Lung (tissue), 12 donors: ENCODE data around the gene AHRR. TPM values are rescaled to one million over a fixed set of nuclear protein-coding genes. Genes with fewer than 3 reads are reported as not detected.
"Not testable (repeated sequence)": the region's sequence is repeated elsewhere in the genome, so short reads cannot be mapped to it uniquely, and the experiment has no call there.

ENCODE experiments used
- ATAC-seq: fragments of 200-7000 bp; cut with Tn5 transposase; one replicate; pipeline ENCODE4 v1.9.1; 2020; ENCODE audit warnings: moderate number of reproducible peaks; ENCODE audit not compliant: insufficient read depth, low FRiP score
- DNase-seq, 3 donors: peaks; one replicate each; pipeline ENCODE4 v3.0.0-alpha.2; 2013 to 2017
- H3K27ac ChIP-seq, 2 donors: one replicate each; pipeline ENCODE4 v1.5.1; 2013; ENCODE audit warnings: mild to moderate bottlenecking in 2 of 2, moderate library complexity in 2 of 2, control low read depth in 1 of 2, inconsistent platforms in 1 of 2, low read depth in 1 of 2, low read length in 1 of 2
- H3K27me3 ChIP-seq, 3 donors: one replicate each; pipeline ENCODE4 v1.5.1; 2013; ENCODE audit warnings: low read length in 2 of 3; ENCODE audit not compliant: control insufficient read depth in 3 of 3, insufficient read depth in 3 of 3
- H3K36me3 ChIP-seq, 4 donors: one replicate each; pipeline ENCODE4 v1.5.1; 2013; ENCODE audit warnings: low read length in 4 of 4, mild to moderate bottlenecking in 1 of 4, moderate library complexity in 1 of 4; ENCODE audit not compliant: control insufficient read depth in 4 of 4, insufficient read depth in 4 of 4
- H3K4me1 ChIP-seq, 5 donors: one replicate each; pipeline ENCODE4 v1.5.1; 2013; ENCODE audit warnings: low read length in 5 of 5, mild to moderate bottlenecking in 2 of 5, moderate library complexity in 1 of 5; ENCODE audit not compliant: control insufficient read depth in 5 of 5, insufficient read depth in 5 of 5
- H3K4me3 ChIP-seq: one replicate; pipeline ENCODE4 v1.5.1; 2013; ENCODE audit warnings: mild to moderate bottlenecking, control low read depth, moderate library complexity
- H3K9ac ChIP-seq, 2 donors: one replicate each; pipeline ENCODE4 v1.5.1; 2013; ENCODE audit warnings: low read length in 2 of 2, control low read depth in 1 of 2; ENCODE audit not compliant: insufficient read depth in 1 of 2
- H3K9me3 ChIP-seq, 4 donors: one replicate each; pipeline ENCODE4 v1.5.1; 2013; ENCODE audit warnings: low read length in 3 of 4, mild to moderate bottlenecking in 1 of 4, moderate library complexity in 1 of 4; ENCODE audit not compliant: control insufficient read depth in 4 of 4, insufficient read depth in 3 of 4
- WGBS, 2 donors: extraction: QIAGEN DNeasy Blood & Tissue Kit; methylation state at CpG; one replicate each; pipeline ENCODE4 v1.1.7; 2013; 5-methylcytosine and 5-hydroxymethylcytosine counted together
- polyA plus RNA-seq, 2 donors: library from polyadenylated mRNA; stranded (reverse); fragments of 200-250 nt; gene quantifications; one replicate each; pipeline ENCODE4 v1.2.1, GENCODE V29; 2013
- total RNA-seq, 2 donors: library from RNA; depleted of rRNA in 1 of 2; stranded (reverse); fragments of >200 nt in 1 of 2; gene quantifications; one replicate each; pipeline ENCODE4 v1.2.1, GENCODE V29; 2014 to 2021
- TF ChIP-seq, protein P1 (sequence below): IDR thresholded peaks from 2 replicates; pipeline ENCODE4 v1.5.1; 2012; ENCODE audit warnings: mild to moderate bottlenecking; ENCODE audit errors: control extremely low read depth, extremely low read depth
- donor health status: control.
- donor health status: control.
- donor health status: Bipolar disorder and iron deficiency.
- donor health status: healthy.
- donor health status: DM: yes; HTN: yes; CAD: no.

Gene AHRR
- total and polyA plus RNA-seq, 4 donors, result 0.63 to 8.8 (median 2.8) TPM

DNA sequence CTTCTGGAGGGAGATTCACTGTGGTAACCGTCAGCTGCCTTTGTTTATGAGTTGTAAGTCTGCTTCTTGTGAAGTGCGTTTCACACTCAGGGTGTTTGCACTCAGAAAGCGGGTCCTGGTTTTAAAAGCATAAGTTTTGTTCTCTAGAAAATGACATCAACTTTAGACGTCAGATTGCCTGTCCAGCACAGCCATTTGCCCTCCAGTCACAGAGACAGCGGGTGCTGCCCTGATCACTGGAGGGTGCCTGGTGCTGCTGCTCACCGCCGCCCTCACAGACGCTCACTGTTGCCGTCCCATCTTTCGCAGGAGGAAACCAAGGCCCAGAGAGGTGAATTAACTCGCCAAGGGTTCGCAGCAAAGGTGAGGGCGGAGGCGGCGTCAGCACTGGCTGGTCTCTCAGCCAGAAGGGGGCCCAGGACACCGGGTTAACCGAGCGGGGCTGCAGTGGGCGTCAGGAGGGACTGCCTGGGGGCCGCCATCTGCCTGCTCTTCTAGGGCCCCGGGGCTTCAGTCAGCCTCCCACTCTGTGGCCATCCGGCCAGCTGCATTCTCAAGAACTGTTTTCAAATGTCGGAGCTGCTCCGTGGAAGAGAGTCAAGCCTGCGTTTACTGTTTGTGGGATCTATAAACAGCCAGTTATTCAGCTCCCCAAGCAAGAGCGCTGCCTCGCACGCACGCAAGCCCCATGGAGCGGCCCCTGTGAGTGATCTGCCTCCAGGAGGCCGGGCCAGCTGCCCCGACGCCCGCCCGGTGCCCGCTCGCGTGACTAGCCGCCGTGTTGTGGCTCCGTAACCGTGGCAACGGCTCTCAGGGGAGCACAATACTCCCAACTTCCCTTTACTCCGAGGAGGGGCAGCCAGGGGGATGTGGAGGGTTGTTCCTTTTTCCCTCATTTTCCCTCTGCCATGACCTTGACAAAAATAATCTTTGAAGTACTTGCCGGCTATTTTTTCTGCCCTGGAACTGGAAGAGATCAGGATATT, 78.1 kb downstream of the AHRR start:
- H3K9me3 ChIP-seq, result no peaks in the 10 kb centered on the region
- TF ChIP-seq, protein P1, sequence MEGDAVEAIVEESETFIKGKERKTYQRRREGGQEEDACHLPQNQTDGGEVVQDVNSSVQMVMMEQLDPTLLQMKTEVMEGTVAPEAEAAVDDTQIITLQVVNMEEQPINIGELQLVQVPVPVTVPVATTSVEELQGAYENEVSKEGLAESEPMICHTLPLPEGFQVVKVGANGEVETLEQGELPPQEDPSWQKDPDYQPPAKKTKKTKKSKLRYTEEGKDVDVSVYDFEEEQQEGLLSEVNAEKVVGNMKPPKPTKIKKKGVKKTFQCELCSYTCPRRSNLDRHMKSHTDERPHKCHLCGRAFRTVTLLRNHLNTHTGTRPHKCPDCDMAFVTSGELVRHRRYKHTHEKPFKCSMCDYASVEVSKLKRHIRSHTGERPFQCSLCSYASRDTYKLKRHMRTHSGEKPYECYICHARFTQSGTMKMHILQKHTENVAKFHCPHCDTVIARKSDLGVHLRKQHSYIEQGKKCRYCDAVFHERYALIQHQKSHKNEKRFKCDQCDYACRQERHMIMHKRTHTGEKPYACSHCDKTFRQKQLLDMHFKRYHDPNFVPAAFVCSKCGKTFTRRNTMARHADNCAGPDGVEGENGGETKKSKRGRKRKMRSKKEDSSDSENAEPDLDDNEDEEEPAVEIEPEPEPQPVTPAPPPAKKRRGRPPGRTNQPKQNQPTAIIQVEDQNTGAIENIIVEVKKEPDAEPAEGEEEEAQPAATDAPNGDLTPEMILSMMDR, result no peak
- H3K27ac ChIP-seq, result peak overlapping the region in 1 of 2 donors; percentile 96
- H3K4me1 ChIP-seq, result peaks cover 0 to 28% (median 10%) of the 10 kb centered on the region in 5 donors
- ATAC-seq (peak; percentile 71), DNase-seq (peak; percentile 95 to 96 (median 96))
- no peak overlapping the region for H3K4me3 ChIP-seq
- no peaks in the 10 kb centered on the region for H3K27me3 ChIP-seq
- WGBS, 2 donors, result 30 to 32% methylated on average over 45 of the region's 45 CpGs
- no peaks in the 10 kb centered on the region for H3K36me3 ChIP-seq
- peak overlapping the region; percentile 37 to 74 for H3K9ac ChIP-seq

DNA sequence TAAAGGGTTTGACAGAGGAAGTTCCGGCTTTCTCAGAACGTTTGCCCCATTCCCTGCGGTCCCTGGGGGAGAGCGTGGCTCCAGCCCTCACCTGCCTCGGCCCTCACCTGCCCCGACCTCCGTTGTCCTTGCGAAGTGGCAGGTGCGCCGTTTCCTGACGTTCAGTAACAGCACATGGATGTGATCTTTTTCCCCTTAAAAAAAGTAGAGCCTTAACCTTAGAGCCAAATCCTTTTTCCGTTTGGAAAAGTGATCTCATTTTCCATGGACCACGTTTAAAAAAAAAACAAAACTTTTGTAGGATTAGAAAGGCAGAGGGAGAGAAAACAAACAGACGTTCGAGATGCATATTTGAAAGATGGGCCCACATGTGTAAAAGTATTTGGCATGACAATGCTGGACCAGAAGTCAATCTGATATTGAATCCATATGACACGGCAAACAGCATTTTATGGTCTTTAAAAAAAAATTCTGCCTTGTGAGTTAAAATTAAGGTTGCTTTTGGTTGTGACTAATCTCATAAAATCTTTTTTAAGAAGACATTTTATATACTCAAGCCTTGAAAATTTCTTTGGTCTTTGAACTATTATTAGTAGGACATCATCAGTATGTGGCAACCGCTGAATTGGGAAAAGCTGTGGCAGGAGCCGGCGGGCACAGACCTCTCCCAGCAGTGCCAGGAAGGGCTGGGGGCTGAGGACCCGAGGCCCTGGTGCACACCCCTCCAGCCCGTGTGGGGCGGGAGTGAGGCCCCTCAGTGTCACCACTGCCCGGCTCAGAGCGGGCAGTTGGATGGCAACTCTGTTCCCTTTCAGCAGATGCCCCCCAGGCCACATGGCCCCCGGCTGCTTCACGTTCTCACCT, 79.0 kb downstream of the AHRR start:
- Histone ChIP-seq H3K9me3 (no peaks in the 10 kb centered on the region), H3K9ac (peak overlapping the region in 1 of 2 donors; percentile 74), H3K4me1 (peaks cover 0 to 22% (median 10%) of the 10 kb centered on the region in 5 donors), H3K27me3 (no peaks in the 10 kb centered on the region), H3K27ac (peak overlapping the region in 1 of 2 donors; percentile 96), H3K4me3 (no peak overlapping the region), H3K36me3 (no peaks in the 10 kb centered on the region)
- ATAC-seq (peak; percentile 13), DNase-seq (peak in 1 of 3 donors; percentile 57)
- 48 to 49% methylated on average over 26 of the region's 26 CpGs for WGBS, 2 donors
- TF ChIP-seq, protein P1, result no peak

DNA sequence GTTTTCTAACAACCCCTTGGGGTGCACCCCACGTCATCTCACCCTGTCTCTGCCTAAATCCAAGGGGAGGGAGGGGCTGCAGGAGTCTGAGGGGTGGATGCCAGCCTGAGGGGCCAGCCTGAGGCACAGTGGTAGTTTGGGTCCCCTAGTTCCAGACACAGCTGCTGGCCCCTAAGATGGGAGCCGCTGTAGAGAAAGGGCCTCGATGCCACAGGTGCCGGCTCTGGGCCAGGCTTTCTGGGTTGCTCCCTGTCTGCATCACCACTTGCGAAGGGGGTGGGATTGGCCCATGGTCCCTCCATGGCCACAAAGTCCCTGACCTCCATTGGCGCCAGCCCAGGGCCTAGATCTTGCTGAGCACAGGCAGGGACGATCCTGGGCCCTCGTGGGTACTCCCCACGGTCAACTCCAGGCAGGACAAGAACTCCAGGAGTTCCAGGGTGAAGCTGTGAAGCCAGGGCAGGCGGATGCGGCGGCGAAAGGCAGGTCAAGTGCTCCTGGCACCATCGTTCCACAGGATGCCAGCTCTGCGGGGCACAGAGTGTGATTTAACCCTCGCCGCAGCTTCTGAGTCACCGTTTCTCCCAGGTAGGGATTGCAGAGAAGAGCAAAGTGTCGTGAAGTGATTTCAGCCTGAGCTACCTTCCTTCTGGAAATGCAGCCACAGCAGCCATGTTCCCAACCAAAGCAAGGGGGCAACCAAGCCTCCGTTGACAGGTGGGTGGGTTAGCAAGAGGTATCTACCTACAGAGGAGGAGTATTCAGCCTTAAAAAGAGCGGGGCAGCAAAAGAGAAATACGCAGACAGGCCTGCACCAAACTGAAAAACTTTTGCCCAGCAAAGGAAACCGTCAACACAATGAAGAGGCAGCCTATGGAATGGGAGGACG, 79.9 kb downstream of the AHRR start:
- Histone ChIP-seq H3K36me3 (no peaks in the 10 kb centered on the region), H3K9ac (no peak overlapping the region), H3K4me3 (no peak overlapping the region), H3K9me3 (no peaks in the 10 kb centered on the region), H3K4me1 (peaks cover 0 to 19% (median 10%) of the 10 kb centered on the region in 5 donors), H3K27me3 (no peaks in the 10 kb centered on the region), H3K27ac (peak overlapping the region in 1 of 2 donors; percentile 52)
- DNase-seq, result no peak
- 92 to 95% methylated on average over 24 of the region's 24 CpGs for WGBS, 2 donors
- ATAC-seq, result no peak
- TF ChIP-seq, protein P1, result no peak

DNA sequence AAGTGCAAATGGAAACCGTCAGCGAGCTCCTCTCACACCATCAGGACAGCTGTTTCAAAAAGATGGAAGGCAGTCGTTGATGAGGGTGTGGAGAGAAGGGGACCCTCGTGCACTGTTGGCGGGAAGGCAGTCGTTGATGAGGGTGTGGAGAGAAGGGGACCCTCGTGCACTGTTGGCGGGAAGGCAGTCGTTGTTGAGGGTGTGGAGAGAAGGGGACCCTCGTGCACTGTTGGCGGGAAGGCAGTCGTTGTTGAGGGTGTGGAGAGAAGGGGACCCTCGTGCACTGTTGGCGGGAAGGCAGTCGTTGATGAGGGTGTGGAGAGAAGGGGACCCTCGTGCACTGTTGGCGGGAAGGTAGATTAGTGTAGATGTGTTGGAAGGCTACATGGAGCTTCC, 80.7 kb downstream of the AHRR start:
- DNase-seq, H3K27ac ChIP-seq, ATAC-seq, H3K4me3 ChIP-seq, H3K36me3 ChIP-seq, H3K27me3 ChIP-seq, H3K9ac ChIP-seq, H3K9me3 ChIP-seq: not testable (repeated sequence)
- WGBS, 2 donors, result 91 to 95% methylated on average over 17 of the region's 17 CpGs
- H3K4me1 ChIP-seq, result peaks cover 0 to 19% (median 10%) of the 10 kb centered on the region in 5 donors
